Measurements from ENCODE around the gene KIAA2012. TPM values are rescaled to one million over a fixed set of nuclear protein-coding genes. Genes with fewer than 3 reads are reported as not detected.

The KIAA2012 gene
- total RNA-seq, 1 donor from 2014 or later: not detected

- ChIA-PET POLR2A (no interaction called here), CTCF (no interaction called here)
- no peak overlapping the region for H3K4me3 Mint-ChIP-seq
- ATAC-seq (ENCODE audit: low read depth): no peak
- H3K36me3 Mint-ChIP-seq (ENCODE audit: low read depth): no peaks in the 10 kb centered on the region
- H3K27me3 Mint-ChIP-seq: peaks cover 5% of the 10 kb centered on the region
- no peaks in the 10 kb centered on the region for H3K4me1 Mint-ChIP-seq
- no peak for DNase-seq
- intact Hi-C loops (cut with micrococcal nuclease): no loop called here
- TF ChIP-seq CTCF (IDR thresholded peaks at IDR 0.05): no peak
- H3K27ac Mint-ChIP-seq: no peak overlapping the region
- no peaks in the 10 kb centered on the region for H3K9me3 Mint-ChIP-seq
These were observed 829 bp upstream of the KIAA2012 start for GRCh38 chr2:202072226-202072625.

- Mint-ChIP-seq H3K27ac (no peak overlapping the region), H3K4me1 (no peaks in the 10 kb centered on the region), H3K9me3 (no peaks in the 10 kb centered on the region), H3K4me3 (no peak overlapping the region), H3K27me3 (peaks cover 5% of the 10 kb centered on the region), H3K36me3 (ENCODE audit: low read depth) (no peaks in the 10 kb centered on the region)
- TF ChIP-seq CTCF (IDR thresholded peaks at IDR 0.05): no peak
- intact Hi-C loops (cut with micrococcal nuclease): no loop called here
- ChIA-PET CTCF (no interaction called here), POLR2A (no interaction called here)
- ATAC-seq (ENCODE audit: low read depth) (no peak), DNase-seq (no peak)
These were observed 1.3 kb downstream of the KIAA2012 start for GRCh38 chr2:202074324-202074723.

- ATAC-seq (ENCODE audit: low read depth) (no peak), DNase-seq (no peak)
- Mint-ChIP-seq H3K9me3 (peaks cover 6% of the 10 kb centered on the region), H3K36me3 (ENCODE audit: low read depth) (no peaks in the 10 kb centered on the region), H3K4me1 (no peaks in the 10 kb centered on the region), H3K27ac (no peak overlapping the region), H3K4me3 (no peak overlapping the region), H3K27me3 (peaks cover 9% of the 10 kb centered on the region)
- ChIA-PET CTCF (no interaction called here), POLR2A (no interaction called here)
- TF ChIP-seq CTCF (IDR thresholded peaks at IDR 0.05): no peak
- intact Hi-C loops (cut with micrococcal nuclease): no loop called here
These were observed 6.3 kb downstream of the KIAA2012 start for GRCh38 chr2:202079310-202079709.

GRCh38 chr2:202084265-202084664, 11.2 kb downstream of the KIAA2012 start:
- no peak for TF ChIP-seq CTCF (IDR thresholded peaks at IDR 0.05)
- Mint-ChIP-seq H3K4me3 (no peak overlapping the region), H3K27ac (no peak overlapping the region), H3K4me1 (no peaks in the 10 kb centered on the region), H3K9me3 (peaks cover 6% of the 10 kb centered on the region), H3K27me3 (peaks cover 5% of the 10 kb centered on the region), H3K36me3 (ENCODE audit: low read depth) (no peaks in the 10 kb centered on the region)
- intact Hi-C loops (cut with micrococcal nuclease): no loop called here
- DNase-seq (no peak), ATAC-seq (ENCODE audit: low read depth) (no peak)
- ChIA-PET CTCF (no interaction called here), POLR2A (no interaction called here)

GRCh38 chr2:202088777-202089176, 15.7 kb downstream of the KIAA2012 start:
- Mint-ChIP-seq H3K27ac (no peak overlapping the region), H3K27me3 (peaks cover 13% of the 10 kb centered on the region), H3K4me3 (no peak overlapping the region), H3K4me1 (peaks cover 17% of the 10 kb centered on the region), H3K36me3 (ENCODE audit: low read depth) (no peaks in the 10 kb centered on the region), H3K9me3 (no peaks in the 10 kb centered on the region)
- ChIA-PET CTCF (no interaction called here), POLR2A (no interaction called here)
- intact Hi-C loops (cut with micrococcal nuclease): no loop called here
- TF ChIP-seq CTCF (IDR thresholded peaks at IDR 0.05): no peak
- DNase-seq: no peak
- no peak for ATAC-seq (ENCODE audit: low read depth)

Data from activated B cell treated with CpG ODN at 0.5 μM for 24 hours (primary cell).